A673 (cell line): ENCODE data around the gene AMTN.
"Not testable (repeated sequence)": the region's sequence is repeated elsewhere in the genome, so short reads cannot be mapped to it uniquely, and the experiment has no call there.

Experiments used
- EZH2 ChIP-seq: fragments of 200-600 bp; sonication (generic); IDR thresholded peaks from 2 replicates; pipeline ENCODE4 v1.6.1; 2017; ENCODE audit warnings: borderline replicate concordance, low read depth, mild to moderate bottlenecking, mixed read lengths, antibody characterized with exemption, low read length; ENCODE audit not compliant: poor library complexity, severe bottlenecking
- TF ChIP-seq, protein P1 (sequence below): fragments of 300-800, 200-600 bp; sonication (generic); conservative IDR thresholded peaks from 2 replicates; pipeline ENCODE4 v1.5.1; 2017; ENCODE audit warnings: low read depth, mild to moderate bottlenecking, antibody characterized with exemption, low read length, moderate library complexity, mixed read lengths

GRCh38 chr4:70501838-70502237 lies 16.5 kb upstream of the AMTN start:
- TF ChIP-seq, protein P1, sequence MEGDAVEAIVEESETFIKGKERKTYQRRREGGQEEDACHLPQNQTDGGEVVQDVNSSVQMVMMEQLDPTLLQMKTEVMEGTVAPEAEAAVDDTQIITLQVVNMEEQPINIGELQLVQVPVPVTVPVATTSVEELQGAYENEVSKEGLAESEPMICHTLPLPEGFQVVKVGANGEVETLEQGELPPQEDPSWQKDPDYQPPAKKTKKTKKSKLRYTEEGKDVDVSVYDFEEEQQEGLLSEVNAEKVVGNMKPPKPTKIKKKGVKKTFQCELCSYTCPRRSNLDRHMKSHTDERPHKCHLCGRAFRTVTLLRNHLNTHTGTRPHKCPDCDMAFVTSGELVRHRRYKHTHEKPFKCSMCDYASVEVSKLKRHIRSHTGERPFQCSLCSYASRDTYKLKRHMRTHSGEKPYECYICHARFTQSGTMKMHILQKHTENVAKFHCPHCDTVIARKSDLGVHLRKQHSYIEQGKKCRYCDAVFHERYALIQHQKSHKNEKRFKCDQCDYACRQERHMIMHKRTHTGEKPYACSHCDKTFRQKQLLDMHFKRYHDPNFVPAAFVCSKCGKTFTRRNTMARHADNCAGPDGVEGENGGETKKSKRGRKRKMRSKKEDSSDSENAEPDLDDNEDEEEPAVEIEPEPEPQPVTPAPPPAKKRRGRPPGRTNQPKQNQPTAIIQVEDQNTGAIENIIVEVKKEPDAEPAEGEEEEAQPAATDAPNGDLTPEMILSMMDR, result not testable (repeated sequence)
- TF ChIP-seq EZH2, result not testable (repeated sequence)
